NCI-H1105 (cell line): Measurements from ENCODE around the gene VWCE.
"Not testable (repeated sequence)": the region's sequence is repeated elsewhere in the genome, so short reads cannot be mapped to it uniquely, and the experiment has no call there.

Experiments used
- DNase-seq: peaks from one replicate; lab custom pipeline; 2025; lab: John Stamatoyannopoulos, UW

The VWCE gene

GRCh38 chr11:61211327-61211952, 83.7 kb downstream of the VWCE start:
- DNase-seq = not testable (repeated sequence)

GRCh38 chr11:61210629-61211028, 84.5 kb downstream of the VWCE start:
- not testable (repeated sequence) for DNase-seq
